Hepatocyte (in vitro differentiated cells): ENCODE results near the gene RNF112.

Source experiments
- CTCF ChIP-seq: fragments of 200-600 bp; sonication (generic); IDR thresholded peaks from 2 replicates; pipeline ENCODE4 v1.5.1; 2016; ENCODE audit warnings: antibody characterized with exemption, mild to moderate bottlenecking; ENCODE audit not compliant: poor library complexity
- EZH2phosphoT487 ChIP-seq: fragments of 200-600 bp; sonication (generic); IDR thresholded peaks from one replicate; pipeline ENCODE4 v1.6.1; 2018; ENCODE audit warnings: antibody characterized with exemption, mild to moderate bottlenecking, low read depth, moderate library complexity; ENCODE audit not compliant: unreplicated experiment, severe bottlenecking

GRCh38 chr17:19412984-19413383, 2.0 kb downstream of the RNF112 start:
- TF ChIP-seq EZH2phosphoT487 (no peak), CTCF (no peak)
